Measurements from ENCODE around the gene CEP72.
"Not testable (repeated sequence)": the region's sequence is repeated elsewhere in the genome, so short reads cannot be mapped to it uniquely, and the experiment has no call there.

The CEP72 gene

DNA sequence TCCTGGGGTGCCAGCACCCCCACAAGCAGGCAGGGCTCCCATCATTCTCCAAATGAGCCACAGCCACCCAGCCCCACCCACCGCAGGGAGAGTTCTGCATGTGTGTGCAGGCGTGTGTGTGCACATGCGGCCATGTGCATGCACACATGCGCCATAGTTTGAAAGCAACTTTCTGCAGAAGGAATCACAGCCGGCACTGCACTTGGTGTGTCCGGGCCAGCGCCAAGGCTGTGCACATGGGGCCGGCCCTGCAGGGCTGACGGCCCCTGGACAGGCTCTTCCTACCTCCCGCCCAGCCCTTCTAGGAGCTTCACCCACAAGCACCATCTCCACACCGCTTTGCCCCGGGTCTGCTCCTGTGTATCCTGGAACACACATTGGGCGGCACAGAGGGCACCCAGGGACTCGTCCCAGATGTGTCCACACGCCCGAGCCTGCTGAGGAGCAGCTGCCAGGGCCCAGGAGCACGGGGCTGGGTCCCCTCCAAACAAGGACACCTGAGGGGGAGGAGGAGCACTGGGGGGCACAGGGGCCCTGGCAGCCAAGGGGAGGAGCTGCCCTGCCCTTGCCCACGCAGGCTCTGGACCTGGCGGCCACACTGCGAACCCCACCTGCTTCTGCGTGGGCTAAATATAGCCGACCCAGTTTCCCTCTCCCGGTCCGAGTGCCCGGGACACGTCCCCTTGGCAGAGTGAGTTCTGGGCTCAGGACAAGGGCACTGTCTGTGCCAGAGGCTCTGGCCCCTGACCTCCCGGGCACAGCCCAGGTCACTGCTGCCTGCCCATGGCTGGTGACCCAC, 61.9 kb downstream of the CEP72 start:
- DNase-seq, result no peak

- DNase-seq, result no peak
Observed at GRCh38 chr5:674630-675011, 62.5 kb downstream of the CEP72 start.

DNA sequence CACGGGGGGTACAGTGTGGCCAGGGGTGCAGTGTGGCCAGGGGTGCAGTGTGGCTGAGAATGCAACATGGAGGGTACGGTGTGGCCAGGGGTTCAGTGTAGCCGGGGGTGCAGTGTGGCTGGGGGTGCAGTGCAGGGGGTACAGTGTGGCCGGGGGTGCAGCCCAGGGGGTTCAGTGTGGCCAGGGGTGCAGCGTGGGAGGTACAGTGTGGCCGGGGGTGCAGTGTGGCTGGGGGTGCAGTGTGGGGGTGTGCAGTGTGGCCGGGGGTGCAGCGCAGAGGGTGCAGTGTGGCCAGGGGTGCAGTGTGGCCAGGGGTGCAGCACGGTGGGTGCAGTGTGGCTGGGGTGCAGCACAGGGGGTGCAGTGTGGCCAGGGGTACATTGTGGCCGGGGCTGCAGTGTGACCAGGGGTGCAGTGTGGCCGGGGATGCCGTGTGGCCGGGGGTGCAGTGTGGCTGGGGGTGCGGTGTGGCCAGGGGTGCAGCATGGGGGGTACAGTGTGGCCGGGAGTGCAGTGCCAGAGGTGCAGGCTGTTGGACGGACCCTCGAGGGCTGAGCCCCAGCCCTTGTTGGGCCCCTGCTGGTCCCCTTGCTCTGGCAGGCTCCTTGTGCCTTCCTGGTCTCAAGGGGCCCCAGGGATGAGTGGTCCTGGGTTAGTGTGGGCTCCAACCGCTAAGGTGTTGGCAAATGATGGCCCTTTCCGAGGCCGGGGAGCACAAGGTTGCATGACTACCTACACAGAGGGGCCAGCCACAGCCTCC, 63.2 kb downstream of the CEP72 start:
- DNase-seq, result no peak

- no peak for DNase-seq
Observed at GRCh38 chr5:675871-676698, 63.9 kb downstream of the CEP72 start.

DNA sequence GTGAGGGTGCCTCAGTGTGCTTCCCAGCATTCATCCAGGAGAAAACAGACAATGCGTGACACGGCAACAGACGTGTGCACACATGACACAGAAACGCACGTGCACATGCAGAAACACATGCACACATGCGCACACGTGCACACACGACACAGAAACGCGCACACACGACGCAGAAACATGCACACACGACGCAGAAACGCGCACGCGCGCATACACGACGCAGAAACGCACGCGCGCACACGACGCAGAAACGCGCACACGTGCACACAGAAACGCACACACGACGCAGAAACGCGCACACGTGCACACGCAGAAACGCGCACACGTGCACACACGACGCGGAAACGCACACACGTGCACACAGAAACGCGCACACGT, 64.5 kb downstream of the CEP72 start:
- no peak for DNase-seq

- DNase-seq, result no peak
Observed at GRCh38 chr5:677131-678101, 65.3 kb downstream of the CEP72 start.

DNA sequence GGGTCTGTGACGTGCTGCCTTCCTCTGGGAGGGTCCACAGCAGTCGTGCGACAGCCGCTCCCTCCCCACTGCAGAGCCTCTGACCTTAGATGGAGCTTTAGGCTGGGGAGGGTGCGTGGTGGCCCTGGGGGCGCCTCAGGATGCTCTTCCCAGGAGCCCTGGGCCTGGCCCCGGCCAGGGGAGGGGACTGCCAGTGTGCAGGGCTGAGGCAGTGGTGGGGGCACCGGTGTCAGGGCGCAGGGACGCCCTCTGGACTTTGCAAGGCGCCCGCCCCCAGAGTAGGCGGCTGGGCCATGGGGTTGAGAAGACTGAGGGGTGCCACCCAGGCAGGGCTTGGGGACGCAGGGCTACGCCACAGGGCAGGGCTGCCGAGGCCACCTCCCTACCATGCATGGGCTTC, 66.4 kb downstream of the CEP72 start:
- not testable (repeated sequence) for DNase-seq

DNA sequence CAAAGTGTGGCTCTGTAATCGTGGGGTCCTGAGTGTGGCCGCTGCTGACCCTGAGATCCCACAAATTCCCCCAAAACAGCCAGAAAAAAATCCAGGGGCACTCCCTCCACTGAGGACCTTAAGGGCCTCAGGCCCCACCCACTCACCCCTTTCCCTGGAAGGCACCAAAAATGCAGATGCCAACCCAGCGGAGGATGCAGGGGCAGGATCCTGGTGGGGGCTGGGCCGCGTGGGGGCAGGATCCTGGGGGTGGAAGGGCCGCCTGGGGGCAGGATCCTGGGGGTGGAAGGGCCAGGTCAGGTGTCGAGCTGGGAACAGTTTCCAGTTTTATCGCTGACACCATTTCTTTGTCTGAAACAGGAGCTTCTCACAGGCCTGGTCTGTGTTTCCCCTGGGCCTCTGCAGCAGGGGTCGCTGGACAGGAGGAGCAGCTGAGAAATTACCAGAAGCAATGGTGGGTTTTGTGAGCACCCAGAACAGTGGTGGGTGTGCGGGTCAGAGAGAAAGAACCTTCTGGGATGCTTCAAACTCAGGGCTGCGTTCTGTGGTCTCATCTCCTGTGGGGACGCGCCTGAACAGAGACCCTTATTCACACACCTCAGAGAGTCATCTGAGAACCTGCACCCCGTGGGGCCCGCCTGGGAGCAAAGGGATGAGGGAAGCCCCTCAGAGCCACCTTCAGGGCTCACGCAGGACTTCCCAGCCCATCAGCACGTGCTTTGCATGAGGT, 67.2 kb downstream of the CEP72 start:
- DNase-seq, result not testable (repeated sequence)

DNA sequence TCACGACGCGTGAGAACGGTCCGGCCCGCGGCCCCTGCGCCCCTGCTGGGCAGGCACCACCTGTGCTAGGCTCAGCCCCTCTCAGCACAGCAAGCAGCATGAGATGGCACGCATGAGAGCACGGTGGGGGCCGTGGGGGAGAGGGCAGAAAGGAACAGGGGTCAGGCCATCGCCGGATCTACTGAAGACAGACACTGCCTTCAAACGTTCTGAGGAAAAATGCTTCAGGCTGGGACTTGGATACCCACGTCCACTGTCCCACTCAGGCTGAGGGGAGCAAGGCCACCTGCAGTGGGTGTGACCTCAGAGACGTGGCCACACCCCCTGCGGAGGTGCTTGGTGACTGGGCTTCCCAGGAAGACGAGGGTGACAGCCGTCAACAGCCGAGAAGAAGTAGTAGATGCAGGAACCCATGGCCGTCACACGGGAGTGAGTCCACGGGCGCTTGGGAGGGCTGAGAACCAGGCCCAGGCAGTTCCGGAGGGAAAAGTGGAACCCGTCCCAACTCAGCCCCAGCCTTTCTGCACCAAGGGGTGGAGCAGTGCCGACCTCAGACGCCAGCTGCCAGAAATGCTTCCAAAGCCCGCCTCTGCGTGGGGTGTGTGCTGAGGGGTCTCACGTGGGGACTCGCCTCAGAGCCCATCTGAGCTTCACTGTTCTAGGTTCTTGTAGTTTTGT, 68.1 kb downstream of the CEP72 start:
- not testable (repeated sequence) for DNase-seq

DNA sequence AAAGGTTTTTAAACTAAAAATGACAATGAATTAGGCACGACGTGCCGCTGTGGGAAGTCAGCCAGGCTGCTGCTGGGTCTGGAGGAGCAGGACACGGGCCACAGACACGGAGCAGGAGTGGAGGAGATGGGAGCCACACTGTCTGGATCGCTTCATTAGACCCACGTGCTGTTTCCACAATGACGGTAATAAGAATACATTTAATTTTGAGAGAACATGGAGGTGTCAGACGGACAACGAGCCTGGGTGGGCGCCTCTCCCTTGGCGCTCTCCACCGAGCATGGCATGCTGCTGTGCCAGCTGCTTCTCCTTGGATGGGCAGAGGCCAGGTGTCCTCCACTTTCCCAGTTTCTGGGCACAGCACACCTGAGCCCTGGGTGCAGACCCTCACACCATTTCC, 68.7 kb downstream of the CEP72 start:
- DNase-seq, result not testable (repeated sequence)

- not testable (repeated sequence) for DNase-seq
Observed at GRCh38 chr5:681317-682191, 69.4 kb downstream of the CEP72 start.

DNA sequence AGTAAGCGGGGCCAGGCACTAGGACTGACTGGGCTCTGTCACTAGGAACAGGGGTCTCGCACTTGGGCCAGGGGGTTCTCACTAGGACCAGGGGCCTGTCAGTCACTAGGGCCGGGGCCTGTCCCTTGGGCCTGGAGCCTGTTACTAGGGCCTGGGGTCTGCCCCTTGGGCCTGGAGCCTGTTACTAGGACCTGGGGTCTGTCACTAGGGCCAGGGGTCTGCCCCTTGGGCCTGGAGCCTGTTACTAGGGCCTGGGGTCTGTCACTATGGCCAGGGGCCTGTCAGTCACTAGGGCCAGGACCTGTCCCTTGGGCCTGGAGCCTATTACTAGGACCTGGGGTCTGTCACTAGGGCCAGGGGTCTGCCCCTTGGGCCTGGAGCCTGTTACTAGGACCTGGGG, 70.1 kb downstream of the CEP72 start:
- not testable (repeated sequence) for DNase-seq

DNA sequence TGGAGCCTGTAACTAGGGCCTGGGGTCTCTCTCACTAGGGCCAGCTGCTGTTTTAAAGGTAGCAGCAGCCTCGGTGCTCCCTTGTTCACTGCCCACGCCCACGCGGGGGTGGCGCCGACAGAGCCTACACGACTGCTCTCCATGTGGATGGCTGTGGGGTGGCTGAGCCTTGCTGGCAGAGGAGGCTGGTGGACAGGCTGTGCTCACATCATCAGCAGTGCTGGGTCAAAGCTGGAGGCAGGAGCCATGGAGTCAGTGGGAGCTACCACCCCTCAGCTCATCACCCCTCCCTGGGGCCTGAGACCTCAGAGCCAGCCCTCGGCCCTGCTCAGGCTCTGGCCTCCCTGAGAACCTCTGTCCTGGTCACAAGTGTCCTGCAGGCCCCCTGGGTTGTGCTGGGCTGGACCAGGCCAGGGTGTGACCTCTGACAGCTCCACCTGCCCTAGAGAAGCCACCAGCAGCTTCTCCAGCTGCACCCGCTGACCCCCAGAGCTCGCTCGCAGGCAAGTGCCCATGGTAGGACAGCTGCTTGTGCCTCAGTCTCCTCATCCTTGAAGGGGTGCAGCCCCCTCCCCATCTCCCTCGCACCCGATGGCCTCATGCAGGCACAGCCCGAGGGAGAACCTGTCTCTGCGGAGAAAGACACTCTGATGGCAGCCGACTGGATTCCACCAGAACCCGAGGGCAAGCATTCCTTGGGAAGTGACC, 70.7 kb downstream of the CEP72 start:
- not testable (repeated sequence) for DNase-seq

- no peak for DNase-seq
Observed at GRCh38 chr5:683551-684481, 71.7 kb downstream of the CEP72 start.

- DNase-seq, result no peak
Observed at GRCh38 chr5:684751-685216, 72.6 kb downstream of the CEP72 start.

GRCh38 chr5:685262-686171, 73.4 kb downstream of the CEP72 start:
- no peak for DNase-seq

DNA sequence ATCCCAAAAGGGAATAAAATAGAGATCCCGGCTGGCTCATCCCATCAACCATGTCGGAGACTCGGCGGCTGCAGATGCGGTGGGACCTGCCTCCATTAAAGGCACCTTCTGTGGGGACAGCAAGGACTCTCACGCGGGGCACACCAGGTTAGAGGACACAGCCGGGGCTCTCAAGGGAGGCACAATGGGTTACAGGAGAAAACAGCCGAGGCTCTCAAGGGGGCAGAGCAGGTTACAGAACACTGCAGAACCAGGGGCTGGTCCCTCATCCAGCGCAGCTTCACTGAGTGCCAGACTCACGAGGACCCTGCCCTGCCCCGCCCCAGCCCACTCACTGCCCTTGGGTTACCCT, 74.0 kb downstream of the CEP72 start:
- not testable (repeated sequence) for DNase-seq

Measured in NCI-H2029 treated with DMSO at 0.1 percent for 48 hours (cell line).